Endothelial cell (in vitro differentiated cells): Measurements from ENCODE around the gene TFR2. TPM values are rescaled to one million over a fixed set of nuclear protein-coding genes. Genes with fewer than 3 reads are reported as not detected.

Experiments
- DNase-seq: peaks from one replicate; pipeline ENCODE4 v3.0.0; 2021; ENCODE audit warnings: low spot score
- H3K27ac Mint-ChIP-seq: one replicate; pipeline ENCODE4 v1.8.0; 2021; ENCODE audit warnings: mixed read lengths, inconsistent platforms; ENCODE audit not compliant: unreplicated experiment
- H3K27me3 Mint-ChIP-seq: one replicate; pipeline ENCODE4 v1.8.0; 2021; ENCODE audit warnings: mild to moderate bottlenecking, moderate library complexity, mixed read lengths, inconsistent platforms; ENCODE audit not compliant: unreplicated experiment
- H3K36me3 Mint-ChIP-seq: one replicate; pipeline ENCODE4 v1.8.0; 2021; ENCODE audit warnings: mild to moderate bottlenecking, low read depth, mixed read lengths, inconsistent platforms; ENCODE audit not compliant: unreplicated experiment
- H3K4me1 Mint-ChIP-seq: one replicate; pipeline ENCODE4 v1.8.0; 2021; ENCODE audit warnings: mild to moderate bottlenecking, mixed read lengths, inconsistent platforms; ENCODE audit not compliant: unreplicated experiment
- H3K4me3 Mint-ChIP-seq: one replicate; pipeline ENCODE4 v1.8.0; 2021; ENCODE audit warnings: mild to moderate bottlenecking, mixed read lengths, inconsistent platforms; ENCODE audit not compliant: unreplicated experiment
- H3K9me3 Mint-ChIP-seq: one replicate; pipeline ENCODE4 v1.8.0; 2021; ENCODE audit warnings: mixed read lengths, inconsistent platforms; ENCODE audit not compliant: unreplicated experiment
- total RNA-seq: library from RNA; stranded (reverse); fragmentation: NEBNext Ultra II Directional; extraction: Animal tissue kit (Norgen Biotek cat#: 25700); gene quantifications from one replicate; pipeline ENCODE4 v1.2.1, GENCODE V29; 2021; ENCODE audit not compliant: unreplicated experiment
- TF ChIP-seq, protein P1 (sequence below): fragments of 200-600 bp; sonication (generic); IDR thresholded peaks from one replicate; pipeline ENCODE4 v1.5.0; 2021; ENCODE audit warnings: antibody characterized with exemption; ENCODE audit not compliant: unreplicated experiment

TFR2 gene
- total RNA-seq, 1 donor from 2014 or later: 1.0 TPM

DNA sequence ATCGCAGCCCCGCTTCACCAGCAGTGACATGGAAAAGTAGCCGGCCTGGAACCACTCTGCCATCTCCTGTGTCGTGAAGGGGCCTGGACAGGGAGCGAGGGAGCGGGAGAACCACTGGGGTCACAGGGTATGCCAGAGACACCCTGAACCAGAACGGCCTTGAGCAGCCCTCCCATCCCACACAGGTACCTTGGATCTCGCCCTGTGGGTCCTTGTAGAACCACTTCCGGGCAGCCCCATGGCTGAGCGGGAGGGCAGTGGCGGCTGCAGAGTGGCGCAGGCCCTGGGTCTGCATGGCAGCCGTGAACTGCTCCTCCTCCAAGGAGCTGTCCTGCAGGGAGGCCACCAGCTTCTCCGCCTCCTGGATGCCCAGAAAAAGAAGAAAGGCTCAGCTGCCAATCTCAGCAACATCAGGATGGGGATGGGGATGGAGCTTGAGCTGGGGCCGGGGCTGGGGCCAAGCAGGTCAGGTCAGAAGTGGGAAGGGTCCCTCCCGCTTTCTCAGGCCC is 43.2 kb upstream of the TFR2 start:
- peaks cover 21% of the 10 kb centered on the region for H3K36me3 Mint-ChIP-seq
- no peak overlapping the region for H3K4me3 Mint-ChIP-seq
- peaks cover 8% of the 10 kb centered on the region for H3K27me3 Mint-ChIP-seq
- TF ChIP-seq, protein P1, sequence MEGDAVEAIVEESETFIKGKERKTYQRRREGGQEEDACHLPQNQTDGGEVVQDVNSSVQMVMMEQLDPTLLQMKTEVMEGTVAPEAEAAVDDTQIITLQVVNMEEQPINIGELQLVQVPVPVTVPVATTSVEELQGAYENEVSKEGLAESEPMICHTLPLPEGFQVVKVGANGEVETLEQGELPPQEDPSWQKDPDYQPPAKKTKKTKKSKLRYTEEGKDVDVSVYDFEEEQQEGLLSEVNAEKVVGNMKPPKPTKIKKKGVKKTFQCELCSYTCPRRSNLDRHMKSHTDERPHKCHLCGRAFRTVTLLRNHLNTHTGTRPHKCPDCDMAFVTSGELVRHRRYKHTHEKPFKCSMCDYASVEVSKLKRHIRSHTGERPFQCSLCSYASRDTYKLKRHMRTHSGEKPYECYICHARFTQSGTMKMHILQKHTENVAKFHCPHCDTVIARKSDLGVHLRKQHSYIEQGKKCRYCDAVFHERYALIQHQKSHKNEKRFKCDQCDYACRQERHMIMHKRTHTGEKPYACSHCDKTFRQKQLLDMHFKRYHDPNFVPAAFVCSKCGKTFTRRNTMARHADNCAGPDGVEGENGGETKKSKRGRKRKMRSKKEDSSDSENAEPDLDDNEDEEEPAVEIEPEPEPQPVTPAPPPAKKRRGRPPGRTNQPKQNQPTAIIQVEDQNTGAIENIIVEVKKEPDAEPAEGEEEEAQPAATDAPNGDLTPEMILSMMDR: no peak
- no peak overlapping the region for H3K27ac Mint-ChIP-seq
- no peaks in the 10 kb centered on the region for H3K9me3 Mint-ChIP-seq
- no peak for DNase-seq
- no peaks in the 10 kb centered on the region for H3K4me1 Mint-ChIP-seq

DNA sequence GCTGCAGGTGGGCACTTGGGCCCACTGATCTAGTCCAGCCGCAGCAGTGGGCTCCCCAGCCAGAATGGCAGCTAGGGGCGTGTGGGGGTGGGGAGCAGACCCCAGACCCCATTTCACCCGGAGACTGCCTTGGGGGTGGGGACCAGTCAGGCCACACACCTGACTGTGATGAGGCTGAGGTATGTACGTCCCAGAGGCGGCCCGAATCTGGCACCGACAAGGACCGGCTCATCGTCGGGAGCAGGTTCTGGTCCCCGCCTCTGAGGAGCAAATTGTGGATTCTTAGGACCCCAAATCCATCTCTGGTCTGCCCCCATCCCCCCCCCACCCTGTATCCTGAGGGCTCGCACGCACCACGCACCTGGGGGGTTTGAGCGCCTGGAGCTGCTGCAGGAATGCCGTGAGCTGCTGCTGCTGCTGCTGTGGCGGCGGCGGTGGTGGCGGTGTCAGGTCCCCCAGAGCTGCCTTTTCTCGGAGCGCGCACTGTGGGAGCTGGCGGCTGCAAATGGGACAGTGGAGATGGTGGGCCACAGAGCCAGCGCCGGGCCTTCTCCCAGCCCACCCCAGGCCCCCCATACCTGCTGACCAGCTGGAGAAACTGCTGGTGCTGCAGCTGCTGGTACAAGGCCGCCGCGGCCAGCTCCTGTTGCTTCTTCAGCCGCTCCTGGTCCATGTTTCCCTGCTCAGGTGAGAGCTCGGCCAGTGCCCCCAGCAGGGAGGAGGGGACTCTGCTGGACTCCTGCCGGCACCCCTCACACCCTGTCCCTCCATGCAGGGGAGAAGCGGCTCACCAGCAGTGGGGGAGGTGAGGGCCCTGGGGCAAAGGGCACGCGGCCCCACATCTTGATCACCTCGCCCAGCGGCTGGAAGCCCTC is 42.5 kb upstream of the TFR2 start:
- Mint-ChIP-seq H3K36me3 (peaks cover 18% of the 10 kb centered on the region), H3K9me3 (no peaks in the 10 kb centered on the region), H3K4me3 (no peak overlapping the region), H3K27ac (no peak overlapping the region), H3K4me1 (no peaks in the 10 kb centered on the region), H3K27me3 (peaks cover 10% of the 10 kb centered on the region)
- no peak for DNase-seq
- TF ChIP-seq, protein P1: no peak

DNA sequence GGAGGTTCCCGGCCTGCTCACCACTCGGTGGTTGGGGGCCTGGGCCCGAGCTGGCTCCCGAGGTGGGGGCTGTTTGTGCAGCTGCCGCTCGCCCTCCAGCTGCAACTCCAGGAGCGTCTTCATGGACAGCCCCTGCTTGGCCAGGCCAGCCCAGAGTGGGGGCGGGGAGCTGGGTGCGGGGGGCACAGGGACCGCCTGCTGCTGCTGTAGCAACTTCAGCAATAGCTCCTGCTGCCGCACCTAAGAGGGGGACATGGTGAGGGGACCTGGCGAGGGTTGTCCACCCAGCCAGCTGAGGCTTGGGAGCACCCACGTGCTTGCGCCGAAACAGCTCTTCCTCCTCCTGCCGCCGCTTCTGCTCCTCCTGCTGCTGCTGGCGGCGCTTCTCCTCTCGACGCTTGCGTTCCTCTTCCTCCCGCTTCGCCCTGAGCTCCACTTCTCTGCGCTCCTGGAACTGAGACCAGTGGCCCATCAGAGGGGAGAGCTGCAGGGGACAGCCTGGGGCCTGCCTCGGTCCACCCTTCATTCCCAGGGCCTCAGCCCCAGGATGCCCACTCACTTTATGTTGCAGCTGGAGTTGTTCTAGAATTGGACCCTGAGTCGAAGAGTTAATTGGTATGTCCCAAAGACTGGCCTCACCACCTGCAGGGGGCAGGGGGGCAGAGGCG is 41.8 kb upstream of the TFR2 start:
- DNase-seq: no peak
- Mint-ChIP-seq H3K4me1 (no peaks in the 10 kb centered on the region), H3K27ac (no peak overlapping the region), H3K36me3 (peaks cover 14% of the 10 kb centered on the region), H3K9me3 (no peaks in the 10 kb centered on the region), H3K4me3 (no peak overlapping the region), H3K27me3 (peaks cover 12% of the 10 kb centered on the region)
- TF ChIP-seq, protein P1: no peak

DNA sequence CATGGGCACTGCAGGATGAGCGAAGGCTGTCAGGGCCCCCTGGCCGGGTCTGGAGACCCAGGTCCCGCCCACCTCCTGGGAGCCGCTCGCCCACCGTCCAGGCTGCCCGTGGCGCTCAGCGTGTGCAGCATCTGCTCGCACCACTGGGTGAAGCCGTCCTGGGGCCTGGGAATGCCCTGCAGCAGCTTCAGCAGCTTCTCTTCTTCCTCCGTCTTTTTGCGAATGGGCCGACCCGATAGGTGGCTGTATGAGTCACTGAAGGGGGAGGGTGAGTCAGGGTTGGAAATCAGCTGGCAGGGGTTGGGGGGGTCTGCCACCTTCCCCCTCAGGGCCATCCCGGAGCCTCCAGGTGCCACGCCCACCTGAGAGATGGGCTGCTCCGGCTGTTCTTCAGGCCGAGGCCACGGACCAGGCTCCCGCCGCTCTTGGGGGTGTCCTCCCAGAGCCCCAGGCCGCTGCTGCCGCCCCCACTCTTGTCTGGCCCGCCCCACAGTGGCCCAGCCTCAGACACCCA is 40.9 kb upstream of the TFR2 start:
- peaks cover 2% of the 10 kb centered on the region for H3K4me1 Mint-ChIP-seq
- peaks cover 17% of the 10 kb centered on the region for H3K36me3 Mint-ChIP-seq
- H3K27ac Mint-ChIP-seq: no peak overlapping the region
- no peak overlapping the region for H3K4me3 Mint-ChIP-seq
- TF ChIP-seq, protein P1: no peak
- H3K9me3 Mint-ChIP-seq: no peaks in the 10 kb centered on the region
- H3K27me3 Mint-ChIP-seq: peaks cover 14% of the 10 kb centered on the region
- DNase-seq: no peak
